ENCODE results near the gene ZNF683.

ZNF683 gene

GRCh38 chr1:26315874-26316850, 56.4 kb downstream of the ZNF683 start:
- H3K27ac ChIP-seq = no peak overlapping the region
- peaks cover 0 to 2% (median 1%) of the 10 kb centered on the region in 4 donors for H3K4me1 ChIP-seq
- DNase-seq = no peak
- H3K36me3 ChIP-seq = no peaks in the 10 kb centered on the region
- no peak overlapping the region for H3K4me3 ChIP-seq
- intact Hi-C loops (cut with DNase I; ENCODE audit: low total_unique reads) = no loop called here
- TF ChIP-seq, protein P1, sequence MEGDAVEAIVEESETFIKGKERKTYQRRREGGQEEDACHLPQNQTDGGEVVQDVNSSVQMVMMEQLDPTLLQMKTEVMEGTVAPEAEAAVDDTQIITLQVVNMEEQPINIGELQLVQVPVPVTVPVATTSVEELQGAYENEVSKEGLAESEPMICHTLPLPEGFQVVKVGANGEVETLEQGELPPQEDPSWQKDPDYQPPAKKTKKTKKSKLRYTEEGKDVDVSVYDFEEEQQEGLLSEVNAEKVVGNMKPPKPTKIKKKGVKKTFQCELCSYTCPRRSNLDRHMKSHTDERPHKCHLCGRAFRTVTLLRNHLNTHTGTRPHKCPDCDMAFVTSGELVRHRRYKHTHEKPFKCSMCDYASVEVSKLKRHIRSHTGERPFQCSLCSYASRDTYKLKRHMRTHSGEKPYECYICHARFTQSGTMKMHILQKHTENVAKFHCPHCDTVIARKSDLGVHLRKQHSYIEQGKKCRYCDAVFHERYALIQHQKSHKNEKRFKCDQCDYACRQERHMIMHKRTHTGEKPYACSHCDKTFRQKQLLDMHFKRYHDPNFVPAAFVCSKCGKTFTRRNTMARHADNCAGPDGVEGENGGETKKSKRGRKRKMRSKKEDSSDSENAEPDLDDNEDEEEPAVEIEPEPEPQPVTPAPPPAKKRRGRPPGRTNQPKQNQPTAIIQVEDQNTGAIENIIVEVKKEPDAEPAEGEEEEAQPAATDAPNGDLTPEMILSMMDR (IDR thresholded peaks at IDR 0.05) = no peak
- no peaks in the 10 kb centered on the region for H3K9me3 ChIP-seq
- peaks cover 0 to 11% of the 10 kb centered on the region in 2 donors for H3K27me3 ChIP-seq

DNA sequence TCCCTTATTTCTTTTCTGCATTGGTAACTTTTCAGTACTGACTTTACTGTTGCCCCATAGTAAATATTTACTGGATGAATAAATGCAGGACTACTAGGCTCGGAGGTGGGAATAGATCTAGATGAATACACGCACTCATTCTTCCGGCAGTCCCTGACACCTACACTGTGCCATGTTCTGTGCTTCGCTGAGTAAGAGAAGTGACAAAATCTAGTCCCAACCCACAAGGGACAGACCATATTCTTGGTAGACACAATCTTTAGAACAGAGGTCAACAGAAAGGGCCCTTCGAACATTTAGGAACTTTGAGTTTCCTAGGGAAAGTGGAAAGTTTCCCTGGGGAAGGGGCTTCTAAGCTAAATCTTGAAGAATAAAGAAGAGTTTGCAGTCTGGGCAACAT, 58.0 kb downstream of the ZNF683 start:
- Histone ChIP-seq H3K27ac (no peak overlapping the region), H3K4me1 (no peaks in the 10 kb centered on the region), H3K36me3 (no peaks in the 10 kb centered on the region), H3K9me3 (no peaks in the 10 kb centered on the region), H3K4me3 (no peak overlapping the region), H3K27me3 (no peaks in the 10 kb centered on the region)
- no peak for DNase-seq
- TF ChIP-seq, protein P1 (IDR thresholded peaks at IDR 0.05) = no peak
- intact Hi-C loops (cut with DNase I; ENCODE audit: low total_unique reads) = no loop called here
